ENCODE data around the gene TINCR. TPM values are rescaled to one million over a fixed set of nuclear protein-coding genes. Genes with fewer than 3 reads are reported as not detected.

Gene TINCR
- total RNA-seq, 1 donor from 2014 or later: 2.5 TPM

GRCh38 chr19:5595745-5596144 is 28.0 kb upstream of the TINCR start:
- Mint-ChIP-seq H3K4me1 (no peaks in the 10 kb centered on the region), H3K36me3 (peaks cover 54% of the 10 kb centered on the region)

GRCh38 chr19:5595129-5595528 is 27.4 kb upstream of the TINCR start:
- Mint-ChIP-seq H3K27me3 (ENCODE audit: low read depth) (no peaks in the 10 kb centered on the region), H3K36me3 (peaks cover 53% of the 10 kb centered on the region), H3K4me1 (no peaks in the 10 kb centered on the region), H3K4me3 (no peak overlapping the region), H3K9me3 (no peaks in the 10 kb centered on the region), H3K27ac (no peak overlapping the region)
- TF ChIP-seq CTCF (IDR thresholded peaks at IDR 0.05; ENCODE audit: unreplicated experiment): no peak
- no peak for DNase-seq (ENCODE audit: low spot score in 2 of 2, unreplicated experiment in 2 of 2)

More at GRCh38 chr19:5595745-5596144, 28.0 kb upstream of the TINCR start:
- Mint-ChIP-seq H3K9me3 (no peaks in the 10 kb centered on the region), H3K27ac (no peak overlapping the region), H3K27me3 (ENCODE audit: low read depth) (no peaks in the 10 kb centered on the region), H3K4me3 (no peak overlapping the region)
- no peak for TF ChIP-seq CTCF (IDR thresholded peaks at IDR 0.05; ENCODE audit: unreplicated experiment)
- no peak for DNase-seq (ENCODE audit: low spot score in 2 of 2, unreplicated experiment in 2 of 2)

GRCh38 chr19:5594521-5594950 is 26.8 kb upstream of the TINCR start:
- H3K27ac Mint-ChIP-seq: no peak overlapping the region
- H3K4me1 Mint-ChIP-seq: no peaks in the 10 kb centered on the region
- DNase-seq (ENCODE audit: low spot score in 2 of 2, unreplicated experiment in 2 of 2): no peak
- no peaks in the 10 kb centered on the region for H3K9me3 Mint-ChIP-seq
- H3K36me3 Mint-ChIP-seq: peaks cover 49% of the 10 kb centered on the region
- H3K4me3 Mint-ChIP-seq: no peak overlapping the region
- H3K27me3 Mint-ChIP-seq (ENCODE audit: low read depth): no peaks in the 10 kb centered on the region
- no peak for TF ChIP-seq CTCF (IDR thresholded peaks at IDR 0.05; ENCODE audit: unreplicated experiment)

GRCh38 chr19:5593343-5594255 is 25.8 kb upstream of the TINCR start:
- H3K4me3 Mint-ChIP-seq: no peak overlapping the region
- H3K27ac Mint-ChIP-seq: no peak overlapping the region
- no peak for TF ChIP-seq CTCF (IDR thresholded peaks at IDR 0.05; ENCODE audit: unreplicated experiment)
- DNase-seq (ENCODE audit: low spot score in 2 of 2, unreplicated experiment in 2 of 2): no peak
- H3K4me1 Mint-ChIP-seq: no peaks in the 10 kb centered on the region
- H3K9me3 Mint-ChIP-seq: no peaks in the 10 kb centered on the region
- peaks cover 48% of the 10 kb centered on the region for H3K36me3 Mint-ChIP-seq
- no peaks in the 10 kb centered on the region for H3K27me3 Mint-ChIP-seq (ENCODE audit: low read depth)

GRCh38 chr19:5592531-5593342 is 25.0 kb upstream of the TINCR start:
- H3K36me3 Mint-ChIP-seq: peaks cover 50% of the 10 kb centered on the region
- no peak for TF ChIP-seq CTCF (IDR thresholded peaks at IDR 0.05; ENCODE audit: unreplicated experiment)
- no peak overlapping the region for H3K4me3 Mint-ChIP-seq
- H3K27me3 Mint-ChIP-seq (ENCODE audit: low read depth): no peaks in the 10 kb centered on the region
- DNase-seq (ENCODE audit: low spot score in 2 of 2, unreplicated experiment in 2 of 2): no peak
- H3K9me3 Mint-ChIP-seq: no peaks in the 10 kb centered on the region
- no peak overlapping the region for H3K27ac Mint-ChIP-seq
- H3K4me1 Mint-ChIP-seq: no peaks in the 10 kb centered on the region

Data from mesothelial cell of epicardium (in vitro differentiated cells).